ENCODE measurements around the gene DRD5. TPM values are rescaled to one million over a fixed set of nuclear protein-coding genes. Genes with fewer than 3 reads are reported as not detected.
"Not testable (repeated sequence)": the region's sequence is repeated elsewhere in the genome, so short reads cannot be mapped to it uniquely, and the experiment has no call there.

Gene DRD5
- total RNA-seq, 6 experiments from 2014 or later, result not detected

DNA sequence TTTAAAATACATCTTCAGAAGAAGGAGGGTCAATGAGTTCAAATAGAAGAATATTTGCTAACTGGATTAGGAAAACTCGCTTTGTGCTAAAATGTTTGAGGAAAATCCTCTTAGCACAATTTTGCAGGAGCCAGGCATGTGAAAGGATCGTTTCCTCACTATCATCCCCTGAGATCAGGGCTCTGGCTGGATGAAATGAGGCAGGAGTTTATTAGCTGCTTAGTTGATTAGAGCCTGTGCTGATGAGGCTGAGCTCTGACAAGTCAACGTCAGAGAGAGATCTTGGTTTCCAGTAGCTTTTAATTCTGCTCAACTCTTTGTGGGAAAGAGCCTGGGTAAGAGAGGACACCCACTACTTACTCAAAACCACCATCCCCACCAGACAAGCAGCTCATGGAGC lies 8.0 kb upstream of the DRD5 start:
- TF ChIP-seq, protein P1, sequence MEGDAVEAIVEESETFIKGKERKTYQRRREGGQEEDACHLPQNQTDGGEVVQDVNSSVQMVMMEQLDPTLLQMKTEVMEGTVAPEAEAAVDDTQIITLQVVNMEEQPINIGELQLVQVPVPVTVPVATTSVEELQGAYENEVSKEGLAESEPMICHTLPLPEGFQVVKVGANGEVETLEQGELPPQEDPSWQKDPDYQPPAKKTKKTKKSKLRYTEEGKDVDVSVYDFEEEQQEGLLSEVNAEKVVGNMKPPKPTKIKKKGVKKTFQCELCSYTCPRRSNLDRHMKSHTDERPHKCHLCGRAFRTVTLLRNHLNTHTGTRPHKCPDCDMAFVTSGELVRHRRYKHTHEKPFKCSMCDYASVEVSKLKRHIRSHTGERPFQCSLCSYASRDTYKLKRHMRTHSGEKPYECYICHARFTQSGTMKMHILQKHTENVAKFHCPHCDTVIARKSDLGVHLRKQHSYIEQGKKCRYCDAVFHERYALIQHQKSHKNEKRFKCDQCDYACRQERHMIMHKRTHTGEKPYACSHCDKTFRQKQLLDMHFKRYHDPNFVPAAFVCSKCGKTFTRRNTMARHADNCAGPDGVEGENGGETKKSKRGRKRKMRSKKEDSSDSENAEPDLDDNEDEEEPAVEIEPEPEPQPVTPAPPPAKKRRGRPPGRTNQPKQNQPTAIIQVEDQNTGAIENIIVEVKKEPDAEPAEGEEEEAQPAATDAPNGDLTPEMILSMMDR (IDR thresholded peaks at IDR 0.05), result no peak
- H3K27ac Mint-ChIP-seq, result no peak overlapping the region
- no peaks in the 10 kb centered on the region; the same call in 1 of the 2 replicates for H3K36me3 Mint-ChIP-seq (ENCODE audit: low read depth)
- H3K4me1 Mint-ChIP-seq (ENCODE audit: low read depth), result no peaks in the 10 kb centered on the region
- H3K4me3 Mint-ChIP-seq, result no peak overlapping the region
- H3K27me3 Mint-ChIP-seq (ENCODE audit: insufficient read depth), result peaks cover 1% of the 10 kb centered on the region
- no peak for DNase-seq
- peaks cover 32% of the 10 kb centered on the region for H3K9me3 Mint-ChIP-seq

DNA sequence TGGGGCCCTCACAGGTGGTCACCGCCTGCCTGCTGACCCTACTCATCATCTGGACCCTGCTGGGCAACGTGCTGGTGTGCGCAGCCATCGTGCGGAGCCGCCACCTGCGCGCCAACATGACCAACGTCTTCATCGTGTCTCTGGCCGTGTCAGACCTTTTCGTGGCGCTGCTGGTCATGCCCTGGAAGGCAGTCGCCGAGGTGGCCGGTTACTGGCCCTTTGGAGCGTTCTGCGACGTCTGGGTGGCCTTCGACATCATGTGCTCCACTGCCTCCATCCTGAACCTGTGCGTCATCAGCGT lies 652 bp downstream of the DRD5 start:
- peaks cover 7% of the 10 kb centered on the region for H3K36me3 Mint-ChIP-seq (ENCODE audit: low read depth)
- peaks cover 43% of the 10 kb centered on the region for H3K9me3 Mint-ChIP-seq
- H3K27me3 Mint-ChIP-seq (ENCODE audit: insufficient read depth), result peaks cover 3% of the 10 kb centered on the region
- no peak for DNase-seq
- no peak overlapping the region for H3K4me3 Mint-ChIP-seq
- no peaks in the 10 kb centered on the region for H3K4me1 Mint-ChIP-seq (ENCODE audit: low read depth)
- no peak overlapping the region for H3K27ac Mint-ChIP-seq
- TF ChIP-seq, protein P1 (IDR thresholded peaks at IDR 0.05), result no peak

DNA sequence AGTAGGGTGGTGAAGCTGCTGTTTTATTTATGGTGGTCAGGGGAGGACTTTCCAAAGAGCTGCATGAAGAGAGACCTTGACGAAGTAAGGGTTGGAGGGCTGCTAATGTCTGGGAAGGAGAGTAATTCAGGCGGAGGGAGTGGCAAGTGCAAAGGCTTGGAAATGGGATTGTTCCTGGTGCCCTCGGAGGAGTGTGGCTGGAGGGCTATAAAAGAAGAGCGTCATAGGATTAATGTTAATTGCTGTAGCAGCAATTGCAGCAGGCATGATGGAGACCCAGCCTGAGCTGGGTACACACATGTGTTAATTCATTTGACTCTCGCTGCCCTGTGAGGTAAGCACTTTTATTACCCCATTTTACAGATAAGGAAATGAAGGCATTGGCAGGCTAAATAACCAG lies 4.5 kb downstream of the DRD5 start:
- not testable (repeated sequence) for H3K4me3 Mint-ChIP-seq; H3K27ac Mint-ChIP-seq; H3K4me1 Mint-ChIP-seq (ENCODE audit: low read depth); DNase-seq; H3K27me3 Mint-ChIP-seq (ENCODE audit: insufficient read depth); H3K36me3 Mint-ChIP-seq (ENCODE audit: low read depth)
- peaks cover 26% of the 10 kb centered on the region for H3K9me3 Mint-ChIP-seq

DNA sequence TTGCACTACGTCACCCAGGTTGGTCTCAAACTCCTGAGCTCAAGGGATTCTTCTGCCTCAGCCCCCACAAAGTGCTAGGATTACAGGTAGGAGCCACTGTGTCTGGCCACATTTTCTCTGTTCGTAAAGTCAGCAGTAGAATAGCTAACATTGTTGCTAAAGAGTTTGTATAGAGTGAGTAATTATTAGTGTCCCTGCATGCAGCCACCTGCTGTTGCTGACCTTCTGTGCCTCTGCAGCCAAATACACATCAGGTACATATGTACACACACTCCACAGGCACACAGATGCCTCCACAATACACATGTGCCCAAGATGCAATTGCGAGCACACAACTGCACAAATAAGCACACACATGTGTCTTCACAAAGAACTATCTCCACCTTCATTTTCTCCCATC lies 10.9 kb downstream of the DRD5 start:
- Mint-ChIP-seq H3K27me3 (ENCODE audit: insufficient read depth) (no peaks in the 10 kb centered on the region; the same call in 1 of the 2 replicates), H3K36me3 (ENCODE audit: low read depth) (no peaks in the 10 kb centered on the region; the same call in 1 of the 2 replicates), H3K27ac (no peak overlapping the region), H3K4me1 (ENCODE audit: low read depth) (no peaks in the 10 kb centered on the region), H3K9me3 (peaks cover 38% of the 10 kb centered on the region), H3K4me3 (no peak overlapping the region)
- TF ChIP-seq, protein P1 (IDR thresholded peaks at IDR 0.05), result no peak
- no peak for DNase-seq

DNA sequence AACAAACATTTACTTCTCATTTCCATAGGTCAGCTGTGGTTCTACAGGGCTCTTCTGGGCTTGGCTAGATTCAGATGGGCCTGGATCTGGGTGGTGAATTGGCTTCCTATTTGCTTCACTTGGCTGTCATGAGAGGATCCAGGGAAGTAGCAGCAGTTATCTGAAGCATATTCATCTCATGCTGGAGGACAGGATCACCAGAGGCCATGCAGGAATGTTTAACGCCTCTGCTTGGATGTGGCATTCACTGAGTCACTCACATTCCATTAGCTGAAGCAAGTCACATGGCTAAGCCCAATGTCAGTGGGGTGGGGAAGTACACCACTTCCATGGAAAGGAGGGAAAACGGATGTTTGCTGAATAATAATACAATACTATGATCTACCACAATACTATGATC lies 15.2 kb downstream of the DRD5 start:
- H3K27ac Mint-ChIP-seq; H3K36me3 Mint-ChIP-seq (ENCODE audit: low read depth); H3K27me3 Mint-ChIP-seq (ENCODE audit: insufficient read depth); H3K4me1 Mint-ChIP-seq (ENCODE audit: low read depth); DNase-seq; H3K4me3 Mint-ChIP-seq: not testable (repeated sequence)
- peaks cover 49% of the 10 kb centered on the region for H3K9me3 Mint-ChIP-seq

DNA sequence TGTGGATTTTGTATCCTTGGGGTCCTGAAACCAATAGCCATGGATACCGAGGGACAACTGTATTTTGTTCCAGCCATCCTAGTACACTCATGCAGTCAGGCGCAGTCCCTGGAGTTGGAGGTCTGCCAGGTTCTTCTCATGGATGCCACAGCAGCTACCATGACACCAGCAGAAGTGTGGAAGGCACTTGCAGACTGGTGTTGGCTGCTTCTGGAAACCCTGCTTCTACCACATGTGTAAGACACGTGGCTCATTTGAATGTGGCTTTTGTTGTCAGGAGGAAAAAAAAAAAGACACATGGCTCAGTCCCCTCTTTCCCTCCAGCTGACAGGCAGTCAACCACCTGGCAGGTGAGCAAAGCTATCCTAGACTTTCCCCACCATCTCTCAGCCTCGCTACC lies 19.4 kb downstream of the DRD5 start:
- Mint-ChIP-seq H3K4me1 (ENCODE audit: low read depth) (no peaks in the 10 kb centered on the region), H3K27ac (no peak overlapping the region), H3K4me3 (no peak overlapping the region), H3K9me3 (peaks cover 61% of the 10 kb centered on the region), H3K27me3 (ENCODE audit: insufficient read depth) (no peaks in the 10 kb centered on the region), H3K36me3 (ENCODE audit: low read depth) (no peaks in the 10 kb centered on the region; the same call in 1 of the 2 replicates)
- DNase-seq, result no peak
- TF ChIP-seq, protein P1 (IDR thresholded peaks at IDR 0.05), result no peak

DNA sequence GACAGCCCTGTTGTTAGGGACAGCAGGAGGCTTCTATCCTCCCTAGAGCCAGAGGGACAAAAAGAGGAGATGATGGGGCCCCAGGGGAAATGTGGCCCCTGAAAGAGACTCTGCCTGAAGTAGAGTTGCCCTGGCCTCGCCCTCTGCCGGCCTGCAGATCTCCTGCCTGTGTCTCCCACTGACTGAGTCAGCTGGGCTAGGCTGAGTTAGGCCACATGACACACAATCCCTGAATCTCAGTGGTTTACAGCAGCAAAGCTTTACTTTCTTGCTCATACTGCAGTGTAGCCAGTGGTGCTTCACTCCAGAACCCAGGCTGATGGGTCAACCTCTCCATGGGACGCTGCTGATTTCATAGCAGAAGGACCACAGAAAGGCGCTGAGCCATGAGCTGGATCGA lies 23.5 kb downstream of the DRD5 start:
- H3K4me3 Mint-ChIP-seq, result no peak overlapping the region
- no peak overlapping the region for H3K27ac Mint-ChIP-seq
- H3K36me3 Mint-ChIP-seq (ENCODE audit: low read depth), result no peaks in the 10 kb centered on the region; the same call in 1 of the 2 replicates
- H3K4me1 Mint-ChIP-seq (ENCODE audit: low read depth), result no peaks in the 10 kb centered on the region
- peaks cover 67% of the 10 kb centered on the region for H3K9me3 Mint-ChIP-seq
- H3K27me3 Mint-ChIP-seq (ENCODE audit: insufficient read depth), result no peaks in the 10 kb centered on the region; the same call in 1 of the 2 replicates
- DNase-seq, result no peak
- TF ChIP-seq, protein P1 (IDR thresholded peaks at IDR 0.05), result no peak

Measured in HFFc6 (cell line).